Heart left ventricle (tissue), 13 donors: ENCODE results near the gene C1QL3.

Experiments used
- CTCF ChIP-seq, 12 donors: fragments of 200-600 bp; sonication (generic) in 4 of 12; IDR thresholded peaks; one replicate each; pipeline versions ENCODE4 v1.5.0 to v1.8.0; 2018 to 2022; ENCODE audit warnings: antibody characterized with exemption in 12 of 12, mild to moderate bottlenecking in 5 of 12
- POLR2A ChIP-seq, 2 donors: fragments of 450-650 bp; IDR thresholded peaks; one replicate each; pipeline ENCODE4 v1.6.1; 2017; ENCODE audit warnings: antibody characterized with exemption in 2 of 2, mild to moderate bottlenecking in 2 of 2, moderate library complexity in 2 of 2
- donor health status: ischemic (EF 13 %, LVEDD 7.1; RV severe dilation, severe dysfunction).
- donor health status: DM: no; HTN: yes; CAD: no.
- donor health status: DM: no; HTN: no; CAD: no.
- donor health status: ischemic (EF 25% LVEDD 6.9; RV normal size, moderate dysfunction).
- donor health status: ischemic (EF 25% LVEDD 5.7; RV mildly dilated, moderate dysfunction).
- donor health status: ischemic (EF 35%, LVEDD 5.7; RV mildly dilated, moderate dysfunction).
- donor health status: nonischemic (EF 11% LVEDD 7.7; RV severe dilation, severe dysfunction).
- donor health status: DM: yes; HTN: yes; CAD: no.
- donor health status: PGD.
- donor health status: ischemic (EF 29% LVEDD 5.4; RV normal size, mild dysfunction).
- donor health status: nonischemic (EF 23%, LVEDD 6.1; RV moderate dilation, normal function).

DNA sequence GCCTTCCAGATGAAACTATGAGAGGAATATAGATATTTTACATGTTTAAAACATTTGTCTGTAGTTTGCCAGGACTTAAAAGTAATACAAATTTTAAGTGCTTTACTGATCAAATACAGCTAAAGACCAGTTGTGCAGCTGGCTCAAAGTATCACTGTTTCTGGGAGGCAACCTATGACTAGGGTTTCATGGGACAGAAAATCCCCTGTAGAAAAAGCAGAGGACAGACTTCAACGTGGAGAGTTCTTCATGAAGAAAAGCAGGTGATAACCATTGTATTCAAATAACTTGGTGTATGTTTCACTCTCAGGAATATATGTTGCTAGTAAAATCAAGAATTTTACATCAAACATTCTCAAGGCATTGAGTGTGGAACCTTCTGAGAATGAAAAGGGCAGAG is 43.9 kb downstream of the C1QL3 start:
- TF ChIP-seq CTCF (IDR thresholded peaks at IDR 0.05): no peak
- no peak for TF ChIP-seq POLR2A (IDR thresholded peaks at IDR 0.05)
